Uterus (tissue), 2 donors: ENCODE data around the gene ASPHD1.

Experiments
- POLR2A ChIP-seq, 2 donors: fragments of 450-650 bp; IDR thresholded peaks; one replicate each; pipeline ENCODE4 v1.6.1; 2016; ENCODE audit warnings: antibody characterized with exemption in 2 of 2, mild to moderate bottlenecking in 1 of 2, moderate library complexity in 1 of 2
- TF ChIP-seq, protein P1 (sequence below), 4 experiments: fragments of 200-600 bp in 2 of 4; fragments of 450-650 bp in 2 of 4; sonication (generic) in 2 of 4; IDR thresholded peaks; one replicate each; pipeline ENCODE4 v1.5.1; 2016 to 2019; ENCODE audit warnings: antibody characterized with exemption in 4 of 4, mild to moderate bottlenecking in 2 of 4, moderate library complexity in 1 of 4

DNA sequence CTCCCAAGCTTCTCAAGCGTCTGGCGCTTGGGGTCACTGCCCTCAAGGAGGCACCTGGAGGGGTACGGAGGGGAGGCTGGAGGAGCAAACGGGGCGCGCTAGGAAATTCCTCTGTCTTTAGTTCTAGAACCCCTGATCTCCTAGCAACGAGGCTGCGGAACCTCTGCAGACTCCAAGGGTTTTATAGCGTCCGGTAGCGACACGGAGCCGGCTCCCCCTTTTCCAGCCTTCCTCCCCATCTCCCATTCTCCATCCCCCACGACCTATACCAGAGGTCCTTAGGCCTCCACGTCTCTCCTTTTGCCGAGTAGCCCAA lies 36.7 kb upstream of the ASPHD1 start:
- TF ChIP-seq, protein P1, sequence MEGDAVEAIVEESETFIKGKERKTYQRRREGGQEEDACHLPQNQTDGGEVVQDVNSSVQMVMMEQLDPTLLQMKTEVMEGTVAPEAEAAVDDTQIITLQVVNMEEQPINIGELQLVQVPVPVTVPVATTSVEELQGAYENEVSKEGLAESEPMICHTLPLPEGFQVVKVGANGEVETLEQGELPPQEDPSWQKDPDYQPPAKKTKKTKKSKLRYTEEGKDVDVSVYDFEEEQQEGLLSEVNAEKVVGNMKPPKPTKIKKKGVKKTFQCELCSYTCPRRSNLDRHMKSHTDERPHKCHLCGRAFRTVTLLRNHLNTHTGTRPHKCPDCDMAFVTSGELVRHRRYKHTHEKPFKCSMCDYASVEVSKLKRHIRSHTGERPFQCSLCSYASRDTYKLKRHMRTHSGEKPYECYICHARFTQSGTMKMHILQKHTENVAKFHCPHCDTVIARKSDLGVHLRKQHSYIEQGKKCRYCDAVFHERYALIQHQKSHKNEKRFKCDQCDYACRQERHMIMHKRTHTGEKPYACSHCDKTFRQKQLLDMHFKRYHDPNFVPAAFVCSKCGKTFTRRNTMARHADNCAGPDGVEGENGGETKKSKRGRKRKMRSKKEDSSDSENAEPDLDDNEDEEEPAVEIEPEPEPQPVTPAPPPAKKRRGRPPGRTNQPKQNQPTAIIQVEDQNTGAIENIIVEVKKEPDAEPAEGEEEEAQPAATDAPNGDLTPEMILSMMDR (IDR thresholded peaks at IDR 0.05): peak in 1 of 4 experiments; percentile 2
- TF ChIP-seq POLR2A (IDR thresholded peaks at IDR 0.05): no peak
